Pancreas (tissue), 10 donors: ENCODE data around the gene ZKSCAN3. TPM values are rescaled to one million over a fixed set of nuclear protein-coding genes. Genes with fewer than 3 reads are reported as not detected.

Experiments
- ATAC-seq, 4 donors: fragments of 200-7000 bp; cut with Tn5 transposase; one replicate each; pipeline versions ENCODE4 v1.8.0 to v1.9.1; 2020; ENCODE audit warnings: mild to moderate bottlenecking in 4 of 4, moderate library complexity in 4 of 4
- DNase-seq, 6 donors: peaks; one replicate each; pipeline ENCODE4 v3.0.0-alpha.2; 2020
- FAIRE-seq: peaks from 2 replicates; lab custom pipeline; 2012; peaks lifted over from hg19 to GRCh38; lab: Jason Lieb, UNC
- H3K27ac ChIP-seq, 4 donors: fragments of 200-600 bp; sonication (generic); 1 replicate in 3 of 4; 2 replicates in 1 of 4; pipeline versions ENCODE4 v1.5.0 to v1.8.0; 2020
- H3K27me3 ChIP-seq, 4 donors: fragments of 200-600 bp; one replicate each; pipeline ENCODE4 v1.8.0; 2021
- H3K36me3 ChIP-seq, 3 donors: fragments of 200-600 bp; sonication (generic) in 1 of 3; one replicate each; pipeline versions ENCODE4 v1.5.0 to v1.8.0; 2020 to 2021
- H3K4me1 ChIP-seq, 3 donors: fragments of 200-600 bp; one replicate each; pipeline ENCODE4 v1.8.0; 2021
- H3K4me3 ChIP-seq, 4 donors: fragments of 200-600 bp; sonication (generic) in 2 of 4; one replicate each; pipeline versions ENCODE4 v1.5.0 to v1.8.0; 2020 to 2021
- H3K9me3 ChIP-seq, 4 donors: fragments of 200-600 bp; one replicate each; pipeline ENCODE4 v1.8.0; 2021
- CTCF ChIP-seq, 4 donors: fragments of 200-600 bp; sonication (generic) in 3 of 4; IDR thresholded peaks; one replicate each; pipeline versions ENCODE4 v1.5.0 to v1.8.0; 2021; ENCODE audit warnings: antibody characterized with exemption in 4 of 4
- WGBS, 2 donors: extraction: QIAGEN DNeasy Blood & Tissue Kit; methylation state at CpG; one replicate each; pipeline ENCODE4 v1.1.7; 2013; 5-methylcytosine and 5-hydroxymethylcytosine counted together
- intact Hi-C, 3 donors: fragments of 100-400 bp; cut with DNase I; formaldehyde crosslinking; loops; one replicate each; pipeline versions ENCODE4 v1.11.1 to v1.14.2; 2022
- polyA plus RNA-seq, 2 donors: library from polyadenylated mRNA; stranded (reverse); fragments of 200-250 nt; gene quantifications; one replicate each; pipeline ENCODE4 v1.2.3, GENCODE V29; 2013
- total RNA-seq, 6 donors: library from RNA; stranded (reverse); fragmentation: NEBNext Ultra II Directional in 4 of 6; extraction: Animal tissue kit (Norgen Biotek cat#: 25700) in 4 of 6; gene quantifications; one replicate each; pipeline versions ENCODE4 v1.2.1 to v1.2.4, GENCODE V29; 2021 to 2023
- donor health status: healthy with polysubstance abuse.
- donor health status: DM: no; HTN: no; CAD: no; lungs with moderate emphysema.
- donor health status: DM: no; HTN: no; CAD: no.
- donor health status: control.
- donor health status: control.
- donor health status: Bipolar disorder and iron deficiency.
- donor health status: DM: yes; HTN: yes; CAD: no.
- donor health status: DM: no; HTN: no; CAD: no.
- donor health status: DM: no; HTN: no; CAD: no.
- donor health status: DM: yes; HTN: yes; CAD: no.

Gene ZKSCAN3
- total and polyA plus RNA-seq, 8 donors = 1.2 to 5.0 (median 1.9) TPM

DNA sequence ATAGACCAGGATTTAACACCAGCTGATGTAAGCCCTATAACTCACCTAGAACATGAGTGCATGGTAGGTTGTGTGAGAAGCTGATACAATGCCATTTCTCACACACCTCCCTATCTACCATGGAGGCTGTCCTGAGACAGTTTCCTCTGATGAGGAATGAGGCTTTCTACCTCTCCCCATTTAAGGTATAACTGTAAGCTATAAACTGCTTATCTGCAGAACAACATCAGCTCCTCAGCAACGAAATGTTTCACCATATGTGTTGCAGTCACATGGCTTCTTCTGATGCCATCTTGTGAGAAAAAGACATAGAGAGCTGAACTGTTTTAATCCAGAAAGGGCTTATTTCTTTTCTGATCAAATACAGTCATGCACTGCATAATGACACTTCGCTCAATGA is 20.7 kb downstream of the ZKSCAN3 start:
- no peak for DNase-seq
- no peak for FAIRE-seq
- Histone ChIP-seq H3K27me3 (no peaks in the 10 kb centered on the region), H3K4me3 (no peak overlapping the region), H3K9me3 (no peaks in the 10 kb centered on the region), H3K4me1 (no peaks in the 10 kb centered on the region), H3K27ac (no peak overlapping the region), H3K36me3 (peaks cover 0 to 11% (median 0%) of the 10 kb centered on the region in 3 donors)
- ATAC-seq = no peak
- WGBS, 2 donors = 61 to 70% methylated on average over 2 of the region's 2 CpGs
- intact Hi-C loops = no loop called here
- TF ChIP-seq CTCF (IDR thresholded peaks at IDR 0.05) = no peak

DNA sequence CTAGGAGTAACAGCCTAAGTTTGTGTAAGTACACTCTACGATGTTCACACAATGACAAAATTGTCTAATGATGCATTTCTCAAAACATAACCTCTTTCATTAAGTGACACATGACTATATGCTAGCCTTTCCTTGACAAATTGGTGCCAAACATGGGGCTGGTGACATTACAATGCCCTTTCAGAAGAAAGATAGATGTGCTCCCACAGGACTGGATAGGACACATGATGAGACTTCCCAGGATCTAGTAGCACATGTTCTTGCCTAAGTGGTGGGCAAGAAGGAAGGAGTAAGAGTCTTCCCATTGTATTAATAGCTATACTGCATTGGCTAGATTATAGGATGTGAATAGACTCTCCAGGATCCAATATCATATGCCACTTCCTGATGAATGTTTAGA is 21.5 kb downstream of the ZKSCAN3 start:
- FAIRE-seq = no peak
- ATAC-seq = no peak
- no peaks in the 10 kb centered on the region for H3K4me1 ChIP-seq
- H3K4me3 ChIP-seq = no peak overlapping the region
- no peaks in the 10 kb centered on the region for H3K27me3 ChIP-seq
- no peak for TF ChIP-seq CTCF (IDR thresholded peaks at IDR 0.05)
- intact Hi-C loops = no loop called here
- no peak for DNase-seq
- 79 to 93% methylated on average over 1 of the region's 1 CpG for WGBS, 2 donors
- H3K36me3 ChIP-seq = peaks cover 0 to 3% (median 0%) of the 10 kb centered on the region in 3 donors
- no peaks in the 10 kb centered on the region for H3K9me3 ChIP-seq
- H3K27ac ChIP-seq = no peak overlapping the region

DNA sequence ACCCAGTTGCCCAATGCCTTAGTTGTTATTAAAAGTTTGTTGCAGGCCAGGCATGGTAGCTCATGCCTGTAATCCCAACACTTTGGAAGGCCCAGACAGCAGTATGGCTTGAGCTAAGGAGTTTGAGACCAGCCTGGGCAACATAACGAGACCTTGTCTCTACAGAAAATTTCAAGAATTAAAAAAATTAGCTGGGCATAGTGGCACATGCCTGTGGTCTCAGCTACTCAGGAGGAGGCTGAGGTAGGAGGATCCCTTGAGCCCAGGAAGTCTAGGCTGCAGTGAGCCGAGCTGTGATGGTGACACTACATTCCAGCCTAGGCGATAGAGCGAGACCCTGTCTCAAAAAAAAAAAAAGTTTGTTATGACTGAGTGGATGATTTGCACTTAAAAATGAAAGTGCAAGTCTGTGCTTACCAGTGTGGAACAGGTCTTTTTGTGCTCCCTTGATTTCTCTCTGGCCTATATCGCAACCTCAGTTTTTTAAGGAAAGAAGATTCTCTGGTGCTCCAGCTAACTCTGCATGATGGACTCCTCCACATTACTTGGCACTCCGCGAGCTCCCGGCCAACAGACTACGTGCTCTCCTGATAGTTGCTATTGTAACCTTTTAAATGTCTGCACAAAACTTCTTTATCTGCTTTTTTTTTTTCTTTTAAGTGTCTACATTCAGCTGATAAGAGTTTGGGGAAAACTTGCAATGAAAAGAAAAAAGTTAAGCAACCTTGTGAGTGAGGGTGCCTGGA is 22.1 kb downstream of the ZKSCAN3 start:
- DNase-seq (no peak), FAIRE-seq (no peak), ATAC-seq (no peak)
- Histone ChIP-seq H3K27me3 (no peaks in the 10 kb centered on the region), H3K4me1 (no peaks in the 10 kb centered on the region), H3K9me3 (no peaks in the 10 kb centered on the region), H3K36me3 (no peaks in the 10 kb centered on the region), H3K27ac (no peak overlapping the region), H3K4me3 (no peak overlapping the region)
- TF ChIP-seq CTCF (IDR thresholded peaks at IDR 0.05) = no peak
- 79 to 85% methylated on average over 9 of the region's 9 CpGs for WGBS, 2 donors
- intact Hi-C loops = no loop called here

- no peak for TF ChIP-seq CTCF (IDR thresholded peaks at IDR 0.05)
- no peaks in the 10 kb centered on the region for H3K4me1 ChIP-seq
- DNase-seq (no peak), ATAC-seq (no peak), FAIRE-seq (no peak)
- no peaks in the 10 kb centered on the region for H3K36me3 ChIP-seq
- 87 to 91% methylated on average over 1 of the region's 1 CpG for WGBS, 2 donors
- no peak overlapping the region for H3K4me3 ChIP-seq
- intact Hi-C loops = no loop called here
- peaks cover 0 to 7% (median 0%) of the 10 kb centered on the region in 4 donors for H3K9me3 ChIP-seq
- no peaks in the 10 kb centered on the region for H3K27me3 ChIP-seq
- H3K27ac ChIP-seq = no peak overlapping the region
Observed at GRCh38 chr6:28373925-28374324, 24.2 kb downstream of the ZKSCAN3 start.

- H3K27ac ChIP-seq = no peak overlapping the region
- H3K4me1 ChIP-seq = peaks cover 3 to 6% (median 4%) of the 10 kb centered on the region in 3 donors
- H3K9me3 ChIP-seq = peaks cover 0 to 8% (median 0%) of the 10 kb centered on the region in 4 donors
- no peak overlapping the region for H3K4me3 ChIP-seq
- DNase-seq = no peak
- no peak for FAIRE-seq
- H3K36me3 ChIP-seq = peaks cover 0 to 8% (median 0%) of the 10 kb centered on the region in 3 donors
- intact Hi-C loops = no loop called here
- no peak for ATAC-seq
- no peaks in the 10 kb centered on the region for H3K27me3 ChIP-seq
- no peak for TF ChIP-seq CTCF (IDR thresholded peaks at IDR 0.05)
- WGBS, 2 donors = 95 to 96% methylated on average over 1 of the region's 1 CpG
Observed at GRCh38 chr6:28377879-28378278, 28.1 kb downstream of the ZKSCAN3 start.
